GM23338 (cell line): ENCODE measurements around the gene PLA2R1. TPM values are rescaled to one million over a fixed set of nuclear protein-coding genes. Genes with fewer than 3 reads are reported as not detected.

Experiments used
- ATAC-seq: fragments of 200-7000 bp; cut with Tn5 transposase; 3 replicates; pipeline ENCODE4 v1.9.1; 2020
- DNase-seq: peaks from one replicate; pipeline ENCODE4 v3.0.0-alpha.2; 2015; ENCODE audit warnings: low spot score
- H2AFZ ChIP-seq: fragments of 200-600 bp; sonication (generic); 2 replicates; pipeline ENCODE4 v1.8.0; 2016; ENCODE audit warnings: antibody characterized with exemption, mild to moderate bottlenecking, moderate library complexity
- H3F3A ChIP-seq: fragments of 200-600 bp; sonication (generic); replicated peaks from 2 replicates; pipeline ENCODE4 v1.8.0; 2017; ENCODE audit warnings: antibody characterized with exemption, mixed run types, low read depth
- H3K27ac ChIP-seq: fragments of 200-600 bp; sonication (generic); 2 replicates; pipeline ENCODE4 v1.6.1; 2016; ENCODE audit warnings: low read depth
- H3K27me3 ChIP-seq: fragments of 200-600 bp; sonication (generic); 2 replicates; pipeline ENCODE4 v1.8.0; 2016; ENCODE audit warnings: mild to moderate bottlenecking, mixed run types, moderate library complexity; ENCODE audit not compliant: insufficient read depth
- H3K36me3 ChIP-seq: fragments of 200-600 bp; sonication (generic); 2 replicates; pipeline ENCODE4 v1.8.0; 2016; ENCODE audit warnings: mild to moderate bottlenecking; ENCODE audit not compliant: insufficient read depth
- H3K4me1 ChIP-seq: fragments of 200-600 bp; sonication (generic); 2 replicates; pipeline ENCODE4 v1.8.0; 2016; ENCODE audit warnings: mild to moderate bottlenecking, moderate library complexity; ENCODE audit not compliant: insufficient read depth
- H3K4me2 ChIP-seq: fragments of 200-600 bp; sonication (generic); 2 replicates; pipeline ENCODE4 v1.7.1; 2017; ENCODE audit warnings: mixed run types
- H3K4me3 ChIP-seq: fragments of 200-600 bp; sonication (generic); 2 replicates; pipeline ENCODE4 v1.6.1; 2016; ENCODE audit warnings: mixed run types
- H3K79me2 ChIP-seq: fragments of 200-600 bp; sonication (generic); replicated peaks from 2 replicates; pipeline ENCODE4 v1.8.0; 2017; ENCODE audit warnings: mild to moderate bottlenecking; ENCODE audit not compliant: insufficient read depth
- H3K9me2 ChIP-seq: fragments of 200-600 bp; sonication (generic); 2 replicates; pipeline ENCODE4 v1.8.0; 2017; ENCODE audit not compliant: insufficient read depth
- H4K20me1 ChIP-seq: fragments of 200-600 bp; sonication (generic); replicated peaks from 2 replicates; pipeline ENCODE4 v1.8.0; 2017; ENCODE audit warnings: mild to moderate bottlenecking; ENCODE audit not compliant: insufficient read depth
- H3K27ac Mint-ChIP-seq: 2 replicates; pipeline ENCODE4 v1.8.0; 2020; ENCODE audit warnings: inconsistent platforms, mild to moderate bottlenecking, moderate library complexity, mixed read lengths
- H3K27me3 Mint-ChIP-seq: 3 replicates; pipeline ENCODE4 v1.8.0; 2022; ENCODE audit warnings: low read depth, mild to moderate bottlenecking, moderate library complexity, mixed read lengths, inconsistent platforms; ENCODE audit not compliant: insufficient read depth, poor library complexity
- H3K36me3 Mint-ChIP-seq: 3 replicates; pipeline ENCODE4 v1.8.0; 2021; ENCODE audit warnings: low read depth, mild to moderate bottlenecking, inconsistent platforms, moderate library complexity, mixed read lengths
- H3K4me1 Mint-ChIP-seq: 3 replicates; pipeline ENCODE4 v1.8.0; 2020; ENCODE audit warnings: mild to moderate bottlenecking, inconsistent platforms, mixed read lengths
- H3K4me3 Mint-ChIP-seq: 3 replicates; pipeline ENCODE4 v1.8.0; 2021; ENCODE audit warnings: moderate library complexity, mild to moderate bottlenecking, inconsistent platforms, mixed read lengths
- H3K9me3 Mint-ChIP-seq: 3 replicates; pipeline ENCODE4 v1.8.0; 2020; ENCODE audit warnings: moderate library complexity, mild to moderate bottlenecking, inconsistent platforms, mixed read lengths
- CREB1 ChIP-seq: fragments of 250-450 bp; sonication (Bioruptor Pico); IDR thresholded peaks from 2 replicates; pipeline ENCODE4 v1.5.0; 2020; ENCODE audit warnings: low read depth, mild to moderate bottlenecking, moderate library complexity
- EZH2 ChIP-seq: fragments of 200-600 bp; sonication (generic); IDR thresholded peaks from one replicate; pipeline ENCODE4 v1.8.0; 2017; ENCODE audit warnings: antibody characterized with exemption, mild to moderate bottlenecking, low read depth; ENCODE audit not compliant: unreplicated experiment
- EZH2phosphoT487 ChIP-seq: fragments of 200-600 bp; sonication (generic); IDR thresholded peaks from one replicate; pipeline ENCODE4 v1.8.1; 2018; ENCODE audit warnings: antibody characterized with exemption; ENCODE audit not compliant: unreplicated experiment
- JUNB ChIP-seq: IDR thresholded peaks from one replicate; pipeline ENCODE4 v1.6.1; 2016; ENCODE audit warnings: antibody characterized with exemption; ENCODE audit not compliant: unreplicated experiment
- NANOG ChIP-seq: IDR thresholded peaks from 2 replicates; pipeline ENCODE4 v1.6.1; 2016; ENCODE audit warnings: antibody characterized with exemption, borderline replicate concordance
- POLR2AphosphoS5 ChIP-seq: IDR thresholded peaks from 2 replicates; pipeline ENCODE4 v1.6.1; 2016; ENCODE audit warnings: antibody characterized with exemption, low read depth
- STAT1 ChIP-seq: IDR thresholded peaks from one replicate; pipeline ENCODE4 v1.6.1; 2016; ENCODE audit warnings: antibody characterized with exemption; ENCODE audit not compliant: unreplicated experiment
- ZNF114 ChIP-seq: fragments of 250-450 bp; sonication (Bioruptor Pico); IDR thresholded peaks from 2 replicates; pipeline ENCODE4 v1.5.0; 2020; ENCODE audit warnings: mild to moderate bottlenecking, moderate library complexity
- ZNF331 ChIP-seq: fragments of 250-450 bp; sonication (Bioruptor Pico); IDR thresholded peaks from 2 replicates; pipeline ENCODE4 v1.5.0; 2020; ENCODE audit warnings: low read depth, mild to moderate bottlenecking, moderate library complexity
- ZNF462 ChIP-seq: fragments of 250-450 bp; sonication (Bioruptor Pico); IDR thresholded peaks from 2 replicates; pipeline ENCODE4 v1.5.0; 2020; ENCODE audit warnings: mild to moderate bottlenecking, moderate library complexity
- polyA plus RNA-seq: library from polyadenylated mRNA; unstranded; fragments of >200 nt; fragmentation: Nextera tagmentation; extraction: Ambion mirVana; gene quantifications from 2 replicates; pipeline ENCODE4 v1.2.1, GENCODE V29; 2016
- total RNA-seq: library from RNA; depleted of rRNA; stranded (reverse); fragments of >200 nt; shearing (Covaris generic); gene quantifications from 2 replicates; pipeline ENCODE4 v1.2.3, GENCODE V29; 2014
- TF ChIP-seq, protein P1 (sequence below): IDR thresholded peaks from 2 replicates; pipeline ENCODE4 v1.6.1; 2016; ENCODE audit warnings: antibody characterized with exemption
- TF ChIP-seq, protein P2 (sequence below): IDR thresholded peaks from one replicate; pipeline ENCODE4 v1.6.1; 2018; ENCODE audit warnings: antibody characterized with exemption; ENCODE audit not compliant: unreplicated experiment
- TF ChIP-seq, protein P3 (sequence below), 2 experiments: fragments of 200-600 bp in 1 of 2; sonication (generic) in 1 of 2; conservative IDR thresholded peaks; 2 replicates each; pipeline versions ENCODE4 v1.5.1 to v1.6.1; 2016 to 2017; ENCODE audit warnings: antibody characterized with exemption in 2 of 2, low read depth in 2 of 2, mild to moderate bottlenecking in 2 of 2, moderate library complexity in 1 of 2

The PLA2R1 gene
- total and polyA plus RNA-seq, 2 experiments from 2014 or later, result 0.57 to 1.2 TPM

DNA sequence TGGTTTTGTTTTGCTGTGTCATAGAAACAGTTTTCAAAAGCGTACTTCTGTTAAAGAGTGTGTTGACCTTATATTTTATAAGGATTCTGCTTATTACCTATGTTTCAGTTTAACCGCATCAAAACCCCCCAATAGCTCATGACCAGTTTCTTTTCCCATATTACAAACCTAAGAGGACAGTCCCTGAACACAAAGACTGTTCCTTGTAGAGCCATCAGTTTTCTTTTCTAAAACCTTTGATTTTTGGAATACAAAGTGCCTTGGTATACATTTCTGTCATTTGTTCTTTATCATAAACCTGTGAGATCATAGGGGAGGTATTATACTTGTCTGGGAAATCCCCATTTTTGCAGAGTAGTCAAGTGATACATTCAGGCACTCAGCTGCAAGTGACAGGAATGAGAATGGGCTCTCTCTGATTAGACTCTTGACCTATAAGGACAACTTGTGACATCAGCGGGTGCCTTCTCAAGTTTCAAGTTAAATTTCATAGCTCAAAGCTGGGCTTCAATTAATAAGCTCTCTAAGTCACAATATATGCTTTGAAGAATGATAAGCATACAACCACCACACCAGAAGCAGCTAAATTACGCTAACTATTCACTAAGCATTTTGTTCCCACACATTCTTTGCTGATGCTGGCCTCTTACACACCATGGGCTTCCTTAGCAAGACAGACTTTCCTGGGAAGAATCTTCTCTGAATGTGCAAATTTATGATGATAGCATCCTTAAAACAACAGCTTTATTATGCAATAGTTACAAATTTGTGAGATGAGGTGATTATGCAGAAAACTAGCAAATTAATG, 167.0 kb downstream of the PLA2R1 start:
- no peak for TF ChIP-seq ZNF462 (CRISPR knock-in tag)
- TF ChIP-seq JUNB, result no peak
- no peak for TF ChIP-seq ZNF114 (CRISPR knock-in tag)
- TF ChIP-seq, protein P1, sequence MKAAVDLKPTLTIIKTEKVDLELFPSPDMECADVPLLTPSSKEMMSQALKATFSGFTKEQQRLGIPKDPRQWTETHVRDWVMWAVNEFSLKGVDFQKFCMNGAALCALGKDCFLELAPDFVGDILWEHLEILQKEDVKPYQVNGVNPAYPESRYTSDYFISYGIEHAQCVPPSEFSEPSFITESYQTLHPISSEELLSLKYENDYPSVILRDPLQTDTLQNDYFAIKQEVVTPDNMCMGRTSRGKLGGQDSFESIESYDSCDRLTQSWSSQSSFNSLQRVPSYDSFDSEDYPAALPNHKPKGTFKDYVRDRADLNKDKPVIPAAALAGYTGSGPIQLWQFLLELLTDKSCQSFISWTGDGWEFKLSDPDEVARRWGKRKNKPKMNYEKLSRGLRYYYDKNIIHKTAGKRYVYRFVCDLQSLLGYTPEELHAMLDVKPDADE, result no peak
- TF ChIP-seq EZH2, result no peak
- TF ChIP-seq NANOG, result no peak
- no peak for TF ChIP-seq ZNF331 (CRISPR knock-in tag)
- TF ChIP-seq POLR2AphosphoS5, result no peak
- TF ChIP-seq, protein P2, sequence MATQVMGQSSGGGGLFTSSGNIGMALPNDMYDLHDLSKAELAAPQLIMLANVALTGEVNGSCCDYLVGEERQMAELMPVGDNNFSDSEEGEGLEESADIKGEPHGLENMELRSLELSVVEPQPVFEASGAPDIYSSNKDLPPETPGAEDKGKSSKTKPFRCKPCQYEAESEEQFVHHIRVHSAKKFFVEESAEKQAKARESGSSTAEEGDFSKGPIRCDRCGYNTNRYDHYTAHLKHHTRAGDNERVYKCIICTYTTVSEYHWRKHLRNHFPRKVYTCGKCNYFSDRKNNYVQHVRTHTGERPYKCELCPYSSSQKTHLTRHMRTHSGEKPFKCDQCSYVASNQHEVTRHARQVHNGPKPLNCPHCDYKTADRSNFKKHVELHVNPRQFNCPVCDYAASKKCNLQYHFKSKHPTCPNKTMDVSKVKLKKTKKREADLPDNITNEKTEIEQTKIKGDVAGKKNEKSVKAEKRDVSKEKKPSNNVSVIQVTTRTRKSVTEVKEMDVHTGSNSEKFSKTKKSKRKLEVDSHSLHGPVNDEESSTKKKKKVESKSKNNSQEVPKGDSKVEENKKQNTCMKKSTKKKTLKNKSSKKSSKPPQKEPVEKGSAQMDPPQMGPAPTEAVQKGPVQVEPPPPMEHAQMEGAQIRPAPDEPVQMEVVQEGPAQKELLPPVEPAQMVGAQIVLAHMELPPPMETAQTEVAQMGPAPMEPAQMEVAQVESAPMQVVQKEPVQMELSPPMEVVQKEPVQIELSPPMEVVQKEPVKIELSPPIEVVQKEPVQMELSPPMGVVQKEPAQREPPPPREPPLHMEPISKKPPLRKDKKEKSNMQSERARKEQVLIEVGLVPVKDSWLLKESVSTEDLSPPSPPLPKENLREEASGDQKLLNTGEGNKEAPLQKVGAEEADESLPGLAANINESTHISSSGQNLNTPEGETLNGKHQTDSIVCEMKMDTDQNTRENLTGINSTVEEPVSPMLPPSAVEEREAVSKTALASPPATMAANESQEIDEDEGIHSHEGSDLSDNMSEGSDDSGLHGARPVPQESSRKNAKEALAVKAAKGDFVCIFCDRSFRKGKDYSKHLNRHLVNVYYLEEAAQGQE, result no peak
- no peak for TF ChIP-seq CREB1
- TF ChIP-seq, protein P3, sequence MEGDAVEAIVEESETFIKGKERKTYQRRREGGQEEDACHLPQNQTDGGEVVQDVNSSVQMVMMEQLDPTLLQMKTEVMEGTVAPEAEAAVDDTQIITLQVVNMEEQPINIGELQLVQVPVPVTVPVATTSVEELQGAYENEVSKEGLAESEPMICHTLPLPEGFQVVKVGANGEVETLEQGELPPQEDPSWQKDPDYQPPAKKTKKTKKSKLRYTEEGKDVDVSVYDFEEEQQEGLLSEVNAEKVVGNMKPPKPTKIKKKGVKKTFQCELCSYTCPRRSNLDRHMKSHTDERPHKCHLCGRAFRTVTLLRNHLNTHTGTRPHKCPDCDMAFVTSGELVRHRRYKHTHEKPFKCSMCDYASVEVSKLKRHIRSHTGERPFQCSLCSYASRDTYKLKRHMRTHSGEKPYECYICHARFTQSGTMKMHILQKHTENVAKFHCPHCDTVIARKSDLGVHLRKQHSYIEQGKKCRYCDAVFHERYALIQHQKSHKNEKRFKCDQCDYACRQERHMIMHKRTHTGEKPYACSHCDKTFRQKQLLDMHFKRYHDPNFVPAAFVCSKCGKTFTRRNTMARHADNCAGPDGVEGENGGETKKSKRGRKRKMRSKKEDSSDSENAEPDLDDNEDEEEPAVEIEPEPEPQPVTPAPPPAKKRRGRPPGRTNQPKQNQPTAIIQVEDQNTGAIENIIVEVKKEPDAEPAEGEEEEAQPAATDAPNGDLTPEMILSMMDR (conservative IDR thresholded peaks at IDR 0.05; ENCODE audit: low read depth in 2 of 2), result no peak
- TF ChIP-seq EZH2phosphoT487, result no peak
- no peak for TF ChIP-seq STAT1
- Mint-ChIP-seq H3K4me3 (no peak overlapping the region), H3K27ac (no peak overlapping the region), H3K27me3 (no peaks in the 10 kb centered on the region), H3K36me3 (no peaks in the 10 kb centered on the region), H3K4me1 (peaks cover 17% of the 10 kb centered on the region), H3K9me3 (no peaks in the 10 kb centered on the region)
- DNase-seq, result no peak
- H4K20me1 ChIP-seq, result peaks cover 4% of the 10 kb centered on the region; the same call in 1 of the 2 replicates
- no peak overlapping the region for H3K4me2 ChIP-seq
- H3K27ac ChIP-seq, result no peak overlapping the region
- no peak overlapping the region for H3K4me3 ChIP-seq
- H2AFZ ChIP-seq, result no peak overlapping the region
- no peaks in the 10 kb centered on the region for H3K9me2 ChIP-seq
- peaks cover 10% of the 10 kb centered on the region; the same call in 1 of the 2 replicates for H3K4me1 ChIP-seq
- no peak for ATAC-seq
- H3K27me3 ChIP-seq, result no peaks in the 10 kb centered on the region
- H3K36me3 ChIP-seq, result no peaks in the 10 kb centered on the region
- H3K79me2 ChIP-seq, result no peaks in the 10 kb centered on the region
- no peaks in the 10 kb centered on the region for H3F3A ChIP-seq
